Astrocyte (in vitro differentiated cells and primary cell): ENCODE results near the gene PHYKPL.

ENCODE experiments used
- CTCF ChIP-seq: IDR thresholded peaks from 2 replicates; pipeline ENCODE4 v1.5.1; 2011; ENCODE audit warnings: low read depth, mild to moderate bottlenecking, inconsistent platforms, low read length, moderate library complexity; ENCODE audit not compliant: insufficient read depth
- EZH2 ChIP-seq: IDR thresholded peaks from 2 replicates; pipeline ENCODE4 v1.6.1; 2012; ENCODE audit warnings: mild to moderate bottlenecking, low read length, inconsistent platforms; ENCODE audit not compliant: insufficient read depth

GRCh38 chr5:178201927-178202235, 30.7 kb downstream of the PHYKPL start:
- TF ChIP-seq CTCF (no peak), EZH2 (no peak)
